HG03457 (cell line): ENCODE data around the gene SULT1B1.
"Not testable (repeated sequence)": the region's sequence is repeated elsewhere in the genome, so short reads cannot be mapped to it uniquely, and the experiment has no call there.

Source experiments
- ATAC-seq: cut with Tn5 transposase; IDR thresholded peaks from one replicate; pipeline ENCODE4 v1.9.1; 2021; ENCODE audit warnings: moderate number of reproducible peaks; ENCODE audit not compliant: unreplicated experiment

Gene SULT1B1

GRCh38 chr4:69760455-69760854 lies at the start of gene SULT1B1:
TSS of gene SULT1B1 (minus strand) at chr4:69760620. CDS start at chr4:69755217, 5,403 bp downstream.
- no peak for ATAC-seq

GRCh38 chr4:69800599-69800998 lies 40.2 kb upstream of the SULT1B1 start:
- ATAC-seq, result no peak

- no peak for ATAC-seq
These were observed 38.9 kb upstream of the SULT1B1 start for GRCh38 chr4:69799337-69799736.

GRCh38 chr4:69793732-69794131 lies 33.3 kb upstream of the SULT1B1 start:
- no peak for ATAC-seq

- ATAC-seq, result no peak
These were observed 27.5 kb upstream of the SULT1B1 start for GRCh38 chr4:69787879-69788278.

GRCh38 chr4:69786547-69786946 lies 26.1 kb upstream of the SULT1B1 start:
- ATAC-seq, result no peak

- ATAC-seq, result no peak
These were observed 24.9 kb upstream of the SULT1B1 start for GRCh38 chr4:69785211-69785831.

GRCh38 chr4:69782651-69783310 lies 22.4 kb upstream of the SULT1B1 start:
- ATAC-seq, result no peak

GRCh38 chr4:69781458-69782418 lies 21.3 kb upstream of the SULT1B1 start:
- no peak for ATAC-seq

- ATAC-seq, result no peak
These were observed 19.7 kb upstream of the SULT1B1 start for GRCh38 chr4:69780141-69780540.

- no peak for ATAC-seq
These were observed 16.3 kb upstream of the SULT1B1 start for GRCh38 chr4:69776696-69777095.

- ATAC-seq, result no peak
These were observed 15.0 kb upstream of the SULT1B1 start for GRCh38 chr4:69775321-69775867.

GRCh38 chr4:69773484-69773883 lies 13.1 kb upstream of the SULT1B1 start:
- no peak for ATAC-seq

GRCh38 chr4:69768554-69768953 lies 8.1 kb upstream of the SULT1B1 start:
- ATAC-seq, result not testable (repeated sequence)

- ATAC-seq, result no peak
These were observed 5.3 kb upstream of the SULT1B1 start for GRCh38 chr4:69765751-69766150.

- ATAC-seq, result no peak
These were observed 3.9 kb upstream of the SULT1B1 start for GRCh38 chr4:69764311-69764710.

GRCh38 chr4:69763233-69763632 lies 2.8 kb upstream of the SULT1B1 start:
- no peak for ATAC-seq

- ATAC-seq, result no peak
These were observed 1.2 kb downstream of the SULT1B1 start for GRCh38 chr4:69759189-69759604.

- ATAC-seq, result no peak
These were observed 3.0 kb downstream of the SULT1B1 start for GRCh38 chr4:69757464-69757863.

GRCh38 chr4:69754926-69755580 lies 5.4 kb downstream of the SULT1B1 start:
- ATAC-seq, result no peak

- no peak for ATAC-seq
These were observed 6.7 kb downstream of the SULT1B1 start for GRCh38 chr4:69753686-69754085.
